Stomach (tissue), 4 donors: ENCODE data around the gene EXOC4.

Source experiments
- CTCF ChIP-seq, 7 experiments: fragments of 450-650 bp in 4 of 7; fragments of 200-600 bp in 3 of 7; sonication (generic) in 3 of 7; IDR thresholded peaks; one replicate each; pipeline ENCODE4 v1.5.1; 2016 to 2019; ENCODE audit warnings: antibody characterized with exemption in 7 of 7, control low read depth in 2 of 7, mild to moderate bottlenecking in 1 of 7
- EP300 ChIP-seq: sonication (generic); formaldehyde crosslinking; IDR thresholded peaks from one replicate; pipeline ENCODE4 v1.6.1; 2017; ENCODE audit warnings: antibody characterized with exemption
- POLR2A ChIP-seq, 4 donors: fragments of 450-650 bp; IDR thresholded peaks; one replicate each; pipeline ENCODE4 v1.6.1; 2016; ENCODE audit warnings: antibody characterized with exemption in 4 of 4, control low read depth in 2 of 4, mild to moderate bottlenecking in 1 of 4, moderate library complexity in 1 of 4
- POLR2AphosphoS5 ChIP-seq, 3 donors: sonication (generic); formaldehyde crosslinking; IDR thresholded peaks; one replicate each; pipeline ENCODE4 v1.6.1; 2016; ENCODE audit warnings: antibody characterized with exemption in 3 of 3

- TF ChIP-seq POLR2A (IDR thresholded peaks at IDR 0.05) (no peak), POLR2AphosphoS5 (IDR thresholded peaks at IDR 0.05) (no peak), CTCF (IDR thresholded peaks at IDR 0.05) (no peak), EP300 (no peak)
These were observed 537.1 kb downstream of the EXOC4 start for GRCh38 chr7:133789974-133790373.
